HEK293 (cell line): ENCODE results near the gene ANXA2.

Experiments used
- ATF2 ChIP-seq: fragments of 450-650 bp; formaldehyde crosslinking; IDR thresholded peaks from 2 replicates; pipeline ENCODE4 v1.5.1; 2016; ENCODE audit warnings: missing biosample characterization, missing genetic modification characterization, low read depth
- CTCF ChIP-seq: fragments of 450-650 bp; formaldehyde crosslinking; IDR thresholded peaks from 2 replicates; pipeline ENCODE4 v1.5.1; 2016; ENCODE audit warnings: missing biosample characterization, missing genetic modification characterization
- MEIS1 ChIP-seq: sonication (generic); formaldehyde crosslinking; IDR thresholded peaks from 2 replicates; pipeline ENCODE4 v1.8.1; 2022; ENCODE audit warnings: missing genetic modification reagents, mild to moderate bottlenecking, borderline replicate concordance
- OSR2 ChIP-seq: fragments of 450-650 bp; formaldehyde crosslinking; IDR thresholded peaks from 2 replicates; pipeline ENCODE4 v1.5.1; 2016; ENCODE audit warnings: missing biosample characterization, missing genetic modification characterization
- SALL2 ChIP-seq: fragments of 450-650 bp; formaldehyde crosslinking; IDR thresholded peaks from 2 replicates; pipeline ENCODE4 v1.5.0; 2017; ENCODE audit warnings: missing biosample characterization, mild to moderate bottlenecking, missing genetic modification characterization, borderline replicate concordance
- ZBTB17 ChIP-seq: fragments of 450-650 bp; formaldehyde crosslinking; IDR thresholded peaks from 2 replicates; pipeline ENCODE4 v1.5.1; 2016; ENCODE audit warnings: missing biosample characterization, missing genetic modification characterization
- ZNF174 ChIP-seq: fragments of 450-650 bp; formaldehyde crosslinking; IDR thresholded peaks from 2 replicates; pipeline ENCODE4 v1.5.0; 2017; ENCODE audit warnings: missing biosample characterization, mild to moderate bottlenecking, missing genetic modification characterization
- ZNF19 ChIP-seq: fragments of 450-650 bp; formaldehyde crosslinking; IDR thresholded peaks from 2 replicates; pipeline ENCODE4; 2016; ENCODE audit warnings: missing biosample characterization, missing genetic modification characterization, low read depth
- ZNF24 ChIP-seq: fragments of 450-650 bp; formaldehyde crosslinking; IDR thresholded peaks from 2 replicates; pipeline ENCODE4 v1.5.1; 2016; ENCODE audit warnings: missing biosample characterization, missing genetic modification characterization
- ZNF324 ChIP-seq: fragments of 450-650 bp; formaldehyde crosslinking; IDR thresholded peaks from 2 replicates; pipeline ENCODE4 v1.5.1; 2016; ENCODE audit warnings: missing biosample characterization, missing genetic modification characterization
- ZXDB ChIP-seq: fragments of 450-650 bp; formaldehyde crosslinking; IDR thresholded peaks from 2 replicates; pipeline ENCODE4 v1.5.1; 2016; ENCODE audit warnings: missing biosample characterization, missing genetic modification characterization
- TF ChIP-seq, protein P1 (sequence below): fragments of 450-650 bp; formaldehyde crosslinking; IDR thresholded peaks from 2 replicates; pipeline ENCODE4 v1.5.1; 2016; ENCODE audit warnings: missing biosample characterization, missing genetic modification characterization

DNA sequence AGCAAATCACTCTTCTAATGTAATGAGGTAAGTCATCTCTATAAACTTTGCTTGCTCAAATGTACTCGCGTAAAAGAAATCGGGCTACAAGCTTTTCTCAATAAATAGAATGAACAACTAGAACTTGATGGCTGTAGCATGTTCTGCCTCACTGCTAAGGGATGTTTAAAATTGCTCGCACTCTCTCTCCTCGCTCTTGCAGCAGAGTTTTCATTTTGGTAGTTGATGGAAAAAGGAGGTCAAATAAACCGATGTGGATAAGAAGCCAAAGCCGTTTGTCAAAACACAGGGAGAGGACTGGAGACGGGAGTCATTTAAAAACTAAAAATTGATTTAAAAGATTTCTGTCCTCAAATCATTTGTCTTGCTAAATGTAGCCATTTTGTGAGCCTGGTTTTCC lies 53.3 kb downstream of the ANXA2 start:
- TF ChIP-seq ZNF24 (tag by site-specific recombination) (no peak), ZNF324 (tag by site-specific recombination) (no peak), CTCF (tag by site-specific recombination) (no peak), MEIS1 (no peak), ZBTB17 (tag by site-specific recombination) (no peak), SALL2 (tag by site-specific recombination) (no peak), ZNF19 (tag by site-specific recombination) (no peak), ZXDB (tag by site-specific recombination) (no peak), ZNF174 (tag by site-specific recombination) (no peak), OSR2 (tag by site-specific recombination) (no peak), ATF2 (tag by site-specific recombination) (no peak)
- TF ChIP-seq, protein P1, sequence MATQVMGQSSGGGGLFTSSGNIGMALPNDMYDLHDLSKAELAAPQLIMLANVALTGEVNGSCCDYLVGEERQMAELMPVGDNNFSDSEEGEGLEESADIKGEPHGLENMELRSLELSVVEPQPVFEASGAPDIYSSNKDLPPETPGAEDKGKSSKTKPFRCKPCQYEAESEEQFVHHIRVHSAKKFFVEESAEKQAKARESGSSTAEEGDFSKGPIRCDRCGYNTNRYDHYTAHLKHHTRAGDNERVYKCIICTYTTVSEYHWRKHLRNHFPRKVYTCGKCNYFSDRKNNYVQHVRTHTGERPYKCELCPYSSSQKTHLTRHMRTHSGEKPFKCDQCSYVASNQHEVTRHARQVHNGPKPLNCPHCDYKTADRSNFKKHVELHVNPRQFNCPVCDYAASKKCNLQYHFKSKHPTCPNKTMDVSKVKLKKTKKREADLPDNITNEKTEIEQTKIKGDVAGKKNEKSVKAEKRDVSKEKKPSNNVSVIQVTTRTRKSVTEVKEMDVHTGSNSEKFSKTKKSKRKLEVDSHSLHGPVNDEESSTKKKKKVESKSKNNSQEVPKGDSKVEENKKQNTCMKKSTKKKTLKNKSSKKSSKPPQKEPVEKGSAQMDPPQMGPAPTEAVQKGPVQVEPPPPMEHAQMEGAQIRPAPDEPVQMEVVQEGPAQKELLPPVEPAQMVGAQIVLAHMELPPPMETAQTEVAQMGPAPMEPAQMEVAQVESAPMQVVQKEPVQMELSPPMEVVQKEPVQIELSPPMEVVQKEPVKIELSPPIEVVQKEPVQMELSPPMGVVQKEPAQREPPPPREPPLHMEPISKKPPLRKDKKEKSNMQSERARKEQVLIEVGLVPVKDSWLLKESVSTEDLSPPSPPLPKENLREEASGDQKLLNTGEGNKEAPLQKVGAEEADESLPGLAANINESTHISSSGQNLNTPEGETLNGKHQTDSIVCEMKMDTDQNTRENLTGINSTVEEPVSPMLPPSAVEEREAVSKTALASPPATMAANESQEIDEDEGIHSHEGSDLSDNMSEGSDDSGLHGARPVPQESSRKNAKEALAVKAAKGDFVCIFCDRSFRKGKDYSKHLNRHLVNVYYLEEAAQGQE (tag by site-specific recombination) = no peak
